DMS 273 treated with DMSO at 0.1 percent for 48 hours (cell line): ENCODE measurements around the gene ATP5MG.
A peak's percentile ranks its signal among the peaks of the same experiment; 100 is the strongest.
"Not testable (repeated sequence)": the region's sequence is repeated elsewhere in the genome, so short reads cannot be mapped to it uniquely, and the experiment has no call there.

Experiments used
- DNase-seq: peaks from one replicate; lab custom pipeline; 2025; lab: John Stamatoyannopoulos, UW

ATP5MG gene

GRCh38 chr11:118410055-118410745 lies 8.8 kb downstream of the ATP5MG start:
- no peak for DNase-seq

GRCh38 chr11:118411530-118411929 lies 10.1 kb downstream of the ATP5MG start:
- no peak for DNase-seq

- DNase-seq: no peak
Observed at GRCh38 chr11:118412921-118413320, 11.5 kb downstream of the ATP5MG start.

- DNase-seq: no peak
Observed at GRCh38 chr11:118415062-118415738, 13.8 kb downstream of the ATP5MG start.

- no peak for DNase-seq
Observed at GRCh38 chr11:118415739-118416068, 14.3 kb downstream of the ATP5MG start.

- DNase-seq: not testable (repeated sequence)
Observed at GRCh38 chr11:118416900-118417299, 15.5 kb downstream of the ATP5MG start.

- DNase-seq: no peak
Observed at GRCh38 chr11:118417801-118418200, 16.4 kb downstream of the ATP5MG start.

GRCh38 chr11:118418766-118419165 lies 17.4 kb downstream of the ATP5MG start:
- no peak for DNase-seq

- DNase-seq: no peak
Observed at GRCh38 chr11:118427707-118428106, 26.3 kb downstream of the ATP5MG start.

- no peak for DNase-seq
Observed at GRCh38 chr11:118430956-118431355, 29.6 kb downstream of the ATP5MG start.

GRCh38 chr11:118434123-118434552 lies 32.7 kb downstream of the ATP5MG start:
- no peak for DNase-seq

GRCh38 chr11:118434553-118435289 lies 33.3 kb downstream of the ATP5MG start:
- no peak for DNase-seq

- peak; percentile 72 for DNase-seq
Observed at GRCh38 chr11:118435290-118435892, 34.0 kb downstream of the ATP5MG start.

GRCh38 chr11:118435893-118436624 lies 34.7 kb downstream of the ATP5MG start, which contains the start of gene KMT2A:
Gene KMT2A (plus strand): TSS chr11:118436492. CDS start chr11:118436513, 21 bp downstream.
- peak; percentile 80 for DNase-seq

GRCh38 chr11:118436639-118437207 lies 35.3 kb downstream of the ATP5MG start:
- DNase-seq: no peak

GRCh38 chr11:118437208-118438125 lies 36.1 kb downstream of the ATP5MG start:
- DNase-seq: peak; percentile 9

- no peak for DNase-seq
Observed at GRCh38 chr11:118438314-118438931, 37.0 kb downstream of the ATP5MG start.

GRCh38 chr11:118439646-118440045 lies 38.2 kb downstream of the ATP5MG start:
- no peak for DNase-seq

- no peak for DNase-seq
Observed at GRCh38 chr11:118441770-118442275, 40.4 kb downstream of the ATP5MG start.

- DNase-seq: no peak
Observed at GRCh38 chr11:118442301-118442700, 40.9 kb downstream of the ATP5MG start.
